PFSK-1 (cell line): ENCODE data around the gene TSPO2.

ENCODE experiments used
- FOXP2 ChIP-seq: optimal IDR thresholded peaks from 2 replicates; pipeline ENCODE3; 2011; ENCODE audit warnings: borderline replicate concordance, control low read depth, inconsistent platforms; ENCODE audit not compliant: insufficient read depth; ENCODE audit errors: extremely low read length, extremely low read depth
- POLR2AphosphoS5 ChIP-seq: IDR thresholded peaks from 2 replicates; pipeline ENCODE4 v1.6.1; 2012; ENCODE audit warnings: low read depth, mild to moderate bottlenecking, control low read depth, low read length, moderate library complexity
- SIN3A ChIP-seq: IDR thresholded peaks from 2 replicates; pipeline ENCODE4 v1.6.1; 2012; ENCODE audit warnings: mild to moderate bottlenecking, low read length, moderate library complexity, borderline replicate concordance; ENCODE audit not compliant: insufficient read depth
- TAF1 ChIP-seq: IDR thresholded peaks from 2 replicates; pipeline ENCODE4 v1.6.1; 2012; ENCODE audit warnings: low read length, control low read depth, borderline replicate concordance; ENCODE audit not compliant: insufficient read depth
- TF ChIP-seq, protein P1 (sequence below), 2 experiments: IDR thresholded peaks; 2 replicates each; pipeline versions ENCODE4 v1.6.1 to v1.8.0; 2011 to 2012; ENCODE audit warnings: low read depth in 2 of 2, low read length in 2 of 2, control low read depth in 1 of 2, inconsistent platforms in 1 of 2, mild to moderate bottlenecking in 1 of 2, moderate library complexity in 1 of 2; ENCODE audit not compliant: insufficient read depth in 1 of 2

Gene TSPO2

DNA sequence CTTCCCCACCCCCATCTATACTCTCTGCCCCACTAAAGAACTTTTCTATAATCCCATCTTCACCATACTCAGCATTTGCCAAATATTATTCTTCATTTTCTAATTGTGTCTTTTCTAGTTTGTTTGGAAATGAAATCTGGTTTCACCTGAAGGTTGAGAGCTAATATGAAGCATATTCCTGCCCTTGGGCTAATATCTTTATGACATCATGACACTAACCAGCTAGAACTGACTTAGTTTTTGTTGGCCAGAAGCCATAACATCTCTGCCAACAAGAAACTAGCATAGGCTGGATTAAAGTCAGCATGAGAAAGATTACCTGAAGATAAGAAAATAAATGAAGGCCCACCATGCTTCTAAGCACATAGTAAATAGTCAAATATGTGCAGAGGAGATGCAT is 20.0 kb upstream of the TSPO2 start:
- TF ChIP-seq SIN3A: no peak
- TF ChIP-seq POLR2AphosphoS5: no peak
- TF ChIP-seq FOXP2: no peak
- TF ChIP-seq TAF1: no peak
- TF ChIP-seq, protein P1, sequence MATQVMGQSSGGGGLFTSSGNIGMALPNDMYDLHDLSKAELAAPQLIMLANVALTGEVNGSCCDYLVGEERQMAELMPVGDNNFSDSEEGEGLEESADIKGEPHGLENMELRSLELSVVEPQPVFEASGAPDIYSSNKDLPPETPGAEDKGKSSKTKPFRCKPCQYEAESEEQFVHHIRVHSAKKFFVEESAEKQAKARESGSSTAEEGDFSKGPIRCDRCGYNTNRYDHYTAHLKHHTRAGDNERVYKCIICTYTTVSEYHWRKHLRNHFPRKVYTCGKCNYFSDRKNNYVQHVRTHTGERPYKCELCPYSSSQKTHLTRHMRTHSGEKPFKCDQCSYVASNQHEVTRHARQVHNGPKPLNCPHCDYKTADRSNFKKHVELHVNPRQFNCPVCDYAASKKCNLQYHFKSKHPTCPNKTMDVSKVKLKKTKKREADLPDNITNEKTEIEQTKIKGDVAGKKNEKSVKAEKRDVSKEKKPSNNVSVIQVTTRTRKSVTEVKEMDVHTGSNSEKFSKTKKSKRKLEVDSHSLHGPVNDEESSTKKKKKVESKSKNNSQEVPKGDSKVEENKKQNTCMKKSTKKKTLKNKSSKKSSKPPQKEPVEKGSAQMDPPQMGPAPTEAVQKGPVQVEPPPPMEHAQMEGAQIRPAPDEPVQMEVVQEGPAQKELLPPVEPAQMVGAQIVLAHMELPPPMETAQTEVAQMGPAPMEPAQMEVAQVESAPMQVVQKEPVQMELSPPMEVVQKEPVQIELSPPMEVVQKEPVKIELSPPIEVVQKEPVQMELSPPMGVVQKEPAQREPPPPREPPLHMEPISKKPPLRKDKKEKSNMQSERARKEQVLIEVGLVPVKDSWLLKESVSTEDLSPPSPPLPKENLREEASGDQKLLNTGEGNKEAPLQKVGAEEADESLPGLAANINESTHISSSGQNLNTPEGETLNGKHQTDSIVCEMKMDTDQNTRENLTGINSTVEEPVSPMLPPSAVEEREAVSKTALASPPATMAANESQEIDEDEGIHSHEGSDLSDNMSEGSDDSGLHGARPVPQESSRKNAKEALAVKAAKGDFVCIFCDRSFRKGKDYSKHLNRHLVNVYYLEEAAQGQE (IDR thresholded peaks at IDR 0.05; ENCODE audit: insufficient read depth in 1 of 2, low read depth in 2 of 2, low read length in 2 of 2): no peak

- TF ChIP-seq, protein P1 (IDR thresholded peaks at IDR 0.05; ENCODE audit: insufficient read depth in 1 of 2, low read depth in 2 of 2, low read length in 2 of 2): no peak
- TF ChIP-seq TAF1 (no peak), FOXP2 (no peak), SIN3A (no peak), POLR2AphosphoS5 (no peak)
Observed at GRCh38 chr6:41023114-41023513, 19.2 kb upstream of the TSPO2 start.

- TF ChIP-seq SIN3A: no peak
- no peak for TF ChIP-seq FOXP2
- no peak for TF ChIP-seq POLR2AphosphoS5
- no peak for TF ChIP-seq TAF1
- TF ChIP-seq, protein P1 (IDR thresholded peaks at IDR 0.05; ENCODE audit: insufficient read depth in 1 of 2, low read depth in 2 of 2, low read length in 2 of 2): no peak
Observed at GRCh38 chr6:41025966-41026530, 16.2 kb upstream of the TSPO2 start.

GRCh38 chr6:41027241-41027640 is 15.0 kb upstream of the TSPO2 start:
- TF ChIP-seq POLR2AphosphoS5 (no peak), TAF1 (peak; percentile 6; the same call in 1 of the 2 replicates)

- TF ChIP-seq, protein P1 (IDR thresholded peaks at IDR 0.05; ENCODE audit: insufficient read depth in 1 of 2, low read depth in 2 of 2, low read length in 2 of 2): no peak
- TF ChIP-seq POLR2AphosphoS5 (peak; percentile 43), SIN3A (peak; percentile 47; the same call in 1 of the 2 replicates), TAF1 (no peak), FOXP2 (peak; percentile 87)
Observed at GRCh38 chr6:41027799-41028560, 14.3 kb upstream of the TSPO2 start.
